HG03575 (cell line): ENCODE measurements around the gene ALKBH6.
"Not testable (repeated sequence)": the region's sequence is repeated elsewhere in the genome, so short reads cannot be mapped to it uniquely, and the experiment has no call there.

Experiments
- ATAC-seq: cut with Tn5 transposase; IDR thresholded peaks from one replicate; pipeline ENCODE4 v1.9.1; 2021; ENCODE audit not compliant: unreplicated experiment, insufficient number of reproducible peaks, low FRiP score; ENCODE audit errors: extremely low read depth

The ALKBH6 gene

DNA sequence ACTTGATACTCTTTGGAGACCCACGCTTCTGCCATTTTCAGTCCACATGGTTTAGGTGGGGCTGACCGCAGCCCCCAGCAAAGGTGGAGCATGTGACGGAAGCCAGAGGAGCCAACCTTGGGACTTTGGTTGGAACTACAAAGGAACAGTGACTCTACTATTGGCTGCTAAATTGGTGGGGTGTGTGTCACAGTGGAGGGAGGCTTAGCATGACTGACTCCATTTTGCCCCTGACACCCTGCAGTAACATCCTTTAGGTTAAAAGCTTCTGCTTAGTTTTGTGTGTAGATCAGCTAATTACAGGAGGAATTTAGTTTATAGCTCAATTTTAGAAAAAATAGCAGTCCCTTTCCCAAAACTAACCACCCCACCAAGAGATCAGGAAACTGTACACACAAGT is 12.4 kb downstream of the ALKBH6 start:
- ATAC-seq: no peak

DNA sequence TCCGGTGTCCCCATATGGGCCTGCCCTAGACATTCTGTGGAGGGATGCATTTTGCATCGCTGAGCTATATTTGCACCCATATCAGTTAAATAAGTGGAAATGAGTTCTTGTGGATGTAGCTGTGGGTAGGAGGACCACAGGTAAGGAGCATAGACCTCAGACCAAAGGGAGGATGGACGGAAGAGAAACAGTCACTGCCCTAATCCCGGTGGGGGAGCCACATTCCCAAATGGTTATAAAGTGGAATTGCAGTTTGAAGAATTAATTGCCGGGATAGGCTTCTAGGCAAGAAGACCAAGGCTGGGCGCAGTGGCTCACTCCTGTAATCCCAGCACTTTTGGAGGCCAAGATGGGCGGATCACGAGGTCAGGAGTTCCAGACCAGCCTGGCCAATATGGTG is 17.2 kb downstream of the ALKBH6 start:
- ATAC-seq: no peak

DNA sequence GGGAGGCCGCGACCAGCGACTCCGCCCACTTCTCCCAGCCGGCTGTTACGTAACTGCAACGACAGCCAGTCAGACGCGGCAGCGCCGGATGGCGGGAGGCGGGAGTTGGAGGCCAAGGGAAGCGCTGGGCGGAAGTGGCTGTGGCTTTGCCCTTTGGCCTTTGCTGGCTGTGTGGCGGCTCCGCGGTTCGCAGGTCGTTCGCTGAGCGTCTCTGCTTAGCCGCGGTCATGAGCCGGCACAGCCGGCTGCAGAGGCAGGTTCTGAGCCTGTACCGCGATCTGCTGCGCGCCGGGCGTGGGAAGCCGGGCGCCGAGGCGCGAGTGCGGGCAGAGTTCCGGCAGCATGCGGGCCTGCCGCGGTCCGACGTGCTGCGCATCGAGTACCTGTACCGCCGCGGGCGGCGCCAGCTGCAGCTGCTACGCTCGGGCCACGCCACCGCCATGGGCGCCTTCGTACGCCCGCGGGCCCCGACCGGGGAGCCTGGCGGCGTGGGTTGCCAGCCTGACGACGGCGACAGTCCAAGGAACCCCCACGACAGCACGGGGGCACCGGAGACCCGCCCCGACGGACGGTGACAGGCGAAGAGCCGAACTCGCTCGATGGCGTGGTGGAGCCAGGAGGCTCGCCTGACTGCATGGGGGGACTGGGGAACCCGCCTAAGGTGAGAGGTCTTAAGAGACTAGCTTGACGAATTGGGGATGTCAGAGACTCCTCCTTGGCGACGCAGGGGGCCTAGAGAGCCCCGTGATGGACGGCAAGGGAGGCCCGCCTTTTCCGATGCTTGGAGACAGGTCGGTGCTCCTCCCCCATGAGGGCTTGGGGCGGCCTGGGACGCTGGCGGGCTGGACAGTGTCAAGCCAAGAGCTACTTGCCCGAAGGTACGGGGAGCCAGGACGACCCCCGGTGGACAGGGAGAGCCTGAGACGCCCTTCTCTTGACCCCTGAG is 18.7 kb downstream of the ALKBH6 start, which contains the start of gene SDHAF1:
TSS of gene SDHAF1 (plus strand) at position 141 of the 946 bp plus-strand sequence. CDS start at position 228, 87 bp downstream.
- ATAC-seq: no peak

- no peak for ATAC-seq
These were observed 20.0 kb downstream of the ALKBH6 start for GRCh38 chr19:35993923-35994598.

GRCh38 chr19:35992907-35993765 is 20.9 kb downstream of the ALKBH6 start:
- no peak for ATAC-seq

DNA sequence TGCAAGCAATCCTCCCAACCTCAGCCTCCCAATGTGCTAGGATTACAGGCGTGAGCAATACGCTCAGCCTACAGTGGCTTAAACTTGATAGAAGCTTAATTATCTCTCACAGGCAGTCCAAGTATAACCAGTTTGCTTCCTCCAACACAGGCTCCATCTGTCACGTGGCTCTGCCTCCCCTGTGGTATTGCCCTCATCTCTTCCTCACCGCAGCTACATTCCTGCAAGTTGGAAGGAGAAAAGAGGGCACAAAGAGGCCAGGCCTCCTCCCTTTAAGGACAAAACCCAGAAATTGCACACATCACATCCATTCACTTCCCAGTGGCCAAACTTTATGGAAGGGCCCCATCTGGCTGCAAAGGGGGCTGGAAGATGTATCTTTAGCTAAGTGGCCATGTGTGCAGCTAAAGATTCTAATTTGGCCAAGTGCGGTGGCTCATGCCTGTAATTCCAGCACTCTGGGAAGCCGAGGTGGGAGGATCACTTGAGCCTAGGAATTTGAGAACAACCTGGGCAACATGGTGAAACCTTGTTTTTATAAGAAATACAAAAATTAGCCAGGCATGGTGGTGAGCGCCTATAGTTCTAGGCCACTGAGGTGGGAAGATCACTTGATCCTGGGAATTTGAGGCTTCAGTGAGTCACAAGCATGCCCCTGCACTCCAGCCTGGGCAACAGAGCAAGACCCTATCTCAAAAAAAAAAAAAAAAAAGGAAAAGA is 22.1 kb downstream of the ALKBH6 start:
- ATAC-seq: no peak

DNA sequence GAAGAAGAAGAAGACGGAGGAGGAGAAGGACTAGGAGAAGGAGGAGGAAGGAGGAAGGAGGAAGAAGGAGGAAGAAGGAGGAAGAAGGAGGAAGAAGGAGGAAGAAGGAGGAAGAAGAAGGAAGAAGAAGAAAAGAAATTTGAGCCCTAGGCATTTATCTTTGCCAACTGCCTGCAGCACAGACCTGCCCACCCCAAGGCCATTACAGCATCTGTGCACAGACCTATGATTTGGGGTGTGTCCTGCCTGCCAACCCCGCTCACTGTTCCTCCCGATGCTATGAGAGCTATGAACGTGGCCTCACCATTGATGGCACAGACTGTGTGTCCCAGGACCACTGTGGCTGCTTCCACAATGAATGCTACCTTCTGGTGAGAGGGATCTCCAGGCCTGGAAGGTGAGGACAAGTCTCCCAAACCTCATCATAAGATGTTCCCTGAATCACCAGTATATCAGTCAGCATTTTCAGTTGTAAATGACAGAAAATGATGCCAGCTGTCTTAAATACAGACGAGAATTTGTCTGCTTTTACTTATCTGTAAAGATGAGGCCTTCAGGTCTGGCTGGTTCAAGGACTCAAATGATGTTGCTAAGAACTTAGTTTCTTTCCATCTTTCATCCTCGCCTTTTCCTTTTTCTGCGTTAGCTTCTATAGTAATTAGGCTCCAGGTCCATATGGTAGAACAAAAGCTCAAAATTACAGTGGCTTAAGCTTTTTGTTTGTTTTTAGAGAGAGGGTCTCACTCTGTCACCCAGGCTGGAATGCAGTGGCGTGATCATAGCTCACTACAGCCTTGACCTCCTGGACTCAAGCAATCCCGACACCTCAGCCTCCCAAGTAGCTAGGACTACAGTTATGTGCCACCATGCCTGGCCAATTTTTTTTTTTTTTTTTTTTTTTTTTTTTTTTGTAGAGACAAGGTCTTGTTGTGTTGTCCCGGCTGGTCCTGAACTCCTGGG is 23.0 kb downstream of the ALKBH6 start:
- ATAC-seq: no peak

- ATAC-seq: no peak
These were observed 23.9 kb downstream of the ALKBH6 start for GRCh38 chr19:35990156-35990555.

DNA sequence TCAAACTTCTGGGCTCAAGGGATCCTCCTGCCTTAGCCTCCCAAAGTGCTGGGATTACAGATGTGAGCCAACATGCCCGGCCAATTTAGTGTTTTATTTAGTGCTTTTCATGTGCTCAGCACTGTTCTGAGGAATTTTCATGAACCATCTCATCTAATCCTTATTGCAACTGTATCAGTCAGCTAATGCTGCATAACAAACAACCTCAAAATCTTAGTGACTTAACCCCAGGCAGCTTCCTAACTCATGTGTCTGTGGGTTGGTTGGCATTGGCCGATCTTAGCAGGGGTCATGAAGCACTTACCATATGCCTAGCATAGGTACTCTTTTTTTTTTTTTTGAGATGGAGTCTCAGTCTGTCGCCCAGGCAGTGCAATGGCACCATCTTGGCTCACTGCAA is 25.2 kb downstream of the ALKBH6 start:
- no peak for ATAC-seq

DNA sequence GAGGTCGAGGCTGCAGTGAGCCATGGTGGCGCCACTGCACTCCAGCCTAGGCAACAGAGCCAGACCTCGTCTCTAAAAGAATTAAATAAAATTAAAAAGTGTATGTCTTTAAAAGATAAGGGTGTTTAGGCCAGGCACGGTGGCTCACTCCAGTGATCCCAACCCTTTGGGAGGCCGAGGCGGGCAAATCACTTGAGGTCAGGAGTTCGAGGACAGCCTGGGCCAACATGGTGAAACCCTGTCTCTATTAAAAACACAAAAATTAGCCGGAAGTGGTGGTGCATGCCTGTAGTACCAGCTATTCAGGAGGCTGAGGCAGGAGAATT is 26.5 kb downstream of the ALKBH6 start:
- no peak for ATAC-seq

GRCh38 chr19:35986664-35987570 is 27.1 kb downstream of the ALKBH6 start:
- ATAC-seq: no peak

DNA sequence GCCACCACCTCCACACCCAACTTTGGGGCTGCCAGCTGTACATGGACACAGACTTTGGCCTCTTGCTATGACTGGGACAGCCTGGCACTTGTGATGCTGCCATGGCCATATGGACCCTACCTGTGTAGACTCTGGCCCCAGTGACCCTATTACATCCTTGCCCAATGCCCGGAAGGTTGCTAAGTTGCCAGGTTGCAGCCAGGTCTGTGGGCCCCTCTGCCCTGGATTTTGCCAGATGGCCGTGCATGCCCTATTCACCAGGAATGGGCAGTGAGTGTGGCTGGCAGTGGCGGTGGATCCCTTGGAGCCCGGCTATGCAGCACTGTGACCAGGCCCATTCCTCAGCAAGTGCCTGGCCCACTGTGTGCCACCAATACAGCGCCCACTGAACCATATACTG is 27.9 kb downstream of the ALKBH6 start:
- ATAC-seq: no peak

DNA sequence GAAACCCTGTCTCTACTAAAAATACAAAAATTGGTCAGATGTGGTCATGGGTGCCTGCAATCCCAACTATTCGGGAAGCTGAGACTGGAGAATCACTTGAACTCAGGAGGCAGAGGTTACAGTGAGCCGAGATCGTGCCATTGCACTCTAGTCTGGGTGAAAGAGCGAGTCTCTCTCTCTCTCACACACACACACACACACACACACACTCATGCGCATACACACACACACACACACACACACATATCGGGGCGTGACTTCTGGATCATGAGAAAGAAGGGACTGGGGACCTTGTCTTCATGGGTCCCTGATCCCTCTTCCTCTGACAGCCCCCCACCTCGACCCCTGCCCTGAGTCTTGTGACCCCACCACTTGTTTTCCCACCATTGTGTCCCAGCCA is 30.8 kb downstream of the ALKBH6 start:
- no peak for ATAC-seq

DNA sequence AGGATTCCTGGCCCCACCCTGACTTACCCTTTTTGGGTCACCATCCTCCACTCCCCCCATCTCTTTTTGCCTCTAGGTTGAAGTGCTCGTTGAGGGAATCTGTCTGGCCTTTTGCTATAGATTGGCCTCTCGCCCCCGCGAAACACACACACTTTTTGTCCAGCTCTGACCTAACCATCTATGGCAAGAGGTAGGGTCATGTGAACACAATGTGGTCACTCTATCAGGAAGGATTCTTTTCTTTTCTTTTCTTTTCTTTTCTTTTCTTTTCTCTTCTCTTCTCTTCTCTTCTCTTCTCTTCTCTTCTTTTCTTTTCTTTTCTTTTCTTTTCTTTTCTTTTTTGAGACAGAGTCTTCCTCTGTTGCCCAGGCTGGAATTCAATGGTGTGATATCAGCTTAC is 33.0 kb downstream of the ALKBH6 start:
- ATAC-seq: not testable (repeated sequence)

GRCh38 chr19:35978832-35979365 is 35.1 kb downstream of the ALKBH6 start:
- no peak for ATAC-seq

- ATAC-seq: no peak
These were observed 35.7 kb downstream of the ALKBH6 start for GRCh38 chr19:35978271-35978670.
